GM21576 (cell line): Measurements from ENCODE around the gene CDSN.

Experiments
- ATAC-seq: cut with Tn5 transposase; IDR thresholded peaks from one replicate; pipeline ENCODE4 v1.9.1; 2021; ENCODE audit warnings: mild to moderate bottlenecking, moderate library complexity; ENCODE audit not compliant: unreplicated experiment

The CDSN gene

DNA sequence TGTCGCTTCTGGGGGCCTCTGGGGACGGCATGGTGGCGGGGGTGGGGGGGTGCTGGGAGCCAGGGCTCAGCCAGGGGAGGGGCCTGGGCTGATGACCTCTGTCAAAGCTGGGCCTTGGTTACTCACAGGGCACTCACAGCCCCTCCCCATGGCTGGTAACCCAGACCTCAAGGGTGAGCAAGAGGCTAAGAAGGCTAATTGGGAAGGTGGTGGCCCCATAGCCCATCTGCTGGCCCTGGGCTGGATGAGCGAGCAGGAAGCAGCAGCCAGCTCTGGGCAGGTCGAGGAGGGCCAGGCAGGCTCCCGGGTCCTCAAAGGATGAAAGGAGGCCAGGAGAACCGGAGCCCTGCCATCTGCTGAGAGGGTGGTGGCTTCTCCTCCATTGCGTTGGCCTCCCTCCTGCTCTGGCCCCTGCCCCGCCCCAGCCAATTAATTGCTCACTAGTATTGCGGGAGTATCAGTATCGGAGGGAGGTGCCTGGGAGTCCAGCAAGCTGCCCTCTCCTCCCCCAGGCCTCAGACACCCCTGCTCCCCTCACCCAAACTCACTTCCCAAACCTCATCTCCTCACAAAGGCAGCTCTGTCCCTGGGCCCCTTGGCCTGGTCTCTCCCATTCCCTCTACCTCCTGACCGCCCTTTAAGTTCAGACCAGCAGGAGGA is 1.0 kb upstream of the CDSN start:
- no peak for ATAC-seq

DNA sequence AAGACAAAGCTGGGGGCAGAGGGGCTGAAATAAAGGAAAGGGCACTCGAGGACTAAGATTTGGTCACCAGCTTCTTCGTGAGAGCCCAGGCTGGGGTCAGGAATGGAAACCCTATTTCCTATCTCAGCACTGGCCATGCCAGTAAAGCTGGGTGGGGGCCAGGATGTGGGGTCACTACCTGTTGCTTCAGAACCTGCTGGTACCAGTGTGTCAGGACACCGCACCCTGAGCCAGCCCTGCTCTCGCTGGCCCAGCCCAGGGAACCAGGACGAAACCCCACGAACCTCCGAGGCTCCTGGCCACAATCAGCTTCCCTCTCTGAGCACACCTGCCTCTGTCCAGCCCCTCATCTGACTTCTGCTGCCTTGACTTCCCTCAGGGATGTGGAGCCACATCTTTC is 2.1 kb downstream of the CDSN start:
- no peak for ATAC-seq

DNA sequence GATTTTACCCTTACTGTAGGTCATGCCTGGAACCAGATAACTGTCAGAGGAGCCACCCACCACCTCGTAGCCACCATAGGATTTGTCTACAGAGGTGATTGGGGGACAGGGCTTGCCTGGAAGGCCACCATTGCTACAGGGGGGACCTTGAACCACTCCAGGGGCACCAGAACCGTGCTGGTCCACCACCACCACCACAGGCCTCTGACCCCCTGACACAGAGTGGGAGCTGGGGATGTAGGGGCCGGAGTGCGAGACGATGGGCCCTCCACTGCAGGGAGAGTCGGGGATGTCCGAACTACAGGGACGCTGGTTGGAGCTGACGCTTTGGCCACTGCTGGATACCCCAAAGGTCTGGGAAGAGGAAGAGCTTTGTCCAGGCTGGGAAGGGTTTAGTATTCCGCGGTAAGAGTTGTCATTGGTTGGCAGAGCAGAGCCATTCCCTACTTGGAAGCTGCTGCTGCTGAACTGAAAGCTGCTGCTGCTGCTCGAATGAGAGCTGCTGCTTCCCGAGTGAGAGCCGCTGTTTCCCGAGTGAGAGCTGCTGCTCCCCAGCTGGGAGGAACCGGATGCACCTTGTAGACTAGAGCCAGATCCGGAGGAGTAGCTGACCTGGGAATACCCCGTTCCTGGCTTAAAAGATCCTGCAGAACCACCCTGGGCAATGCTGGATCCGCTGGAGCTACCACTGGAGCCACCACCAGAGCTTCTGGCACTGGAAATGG is 3.4 kb downstream of the CDSN start:
- ATAC-seq: no peak

DNA sequence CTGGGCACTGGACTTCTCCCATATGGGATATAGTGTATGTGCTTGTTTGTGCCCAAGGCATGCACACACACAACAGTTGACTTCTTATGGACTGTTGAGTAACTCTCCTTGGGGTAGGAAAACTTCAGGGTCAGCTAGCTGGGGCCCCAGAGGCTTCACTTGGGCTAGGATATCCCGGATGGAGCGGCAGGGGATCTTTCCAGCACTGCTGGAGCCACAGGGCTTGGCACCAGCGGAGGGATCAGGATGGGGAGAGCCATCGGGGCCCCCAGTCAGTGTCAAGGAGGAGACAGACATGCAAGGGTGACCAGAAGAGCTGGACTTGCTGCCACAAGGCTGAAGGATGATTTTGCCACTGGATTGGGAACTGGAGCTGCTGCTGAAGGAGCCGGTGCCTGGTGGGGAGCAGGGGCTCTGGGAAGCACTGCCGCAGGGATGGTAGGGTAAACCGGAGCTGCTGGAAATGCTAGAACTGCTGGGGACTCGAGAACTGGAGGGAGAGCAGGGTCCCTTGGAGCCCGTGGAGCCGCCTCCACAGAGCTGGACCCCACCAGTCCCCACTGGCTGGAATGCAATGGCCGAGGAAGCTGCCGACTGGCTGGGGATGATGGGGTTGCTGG is 4.2 kb downstream of the CDSN start:
- ATAC-seq: no peak

GRCh38 chr6:31114970-31115849 is 5.0 kb downstream of the CDSN start:
- no peak for ATAC-seq

- no peak for ATAC-seq
These were observed 5.7 kb downstream of the CDSN start, which contains the start of gene PSORS1C1 for GRCh38 chr6:31114541-31114878. Gene PSORS1C1, plus strand, starts transcription at chr6:31114800. Its CDS starts 14,833 bp downstream, at chr6:31129633.

DNA sequence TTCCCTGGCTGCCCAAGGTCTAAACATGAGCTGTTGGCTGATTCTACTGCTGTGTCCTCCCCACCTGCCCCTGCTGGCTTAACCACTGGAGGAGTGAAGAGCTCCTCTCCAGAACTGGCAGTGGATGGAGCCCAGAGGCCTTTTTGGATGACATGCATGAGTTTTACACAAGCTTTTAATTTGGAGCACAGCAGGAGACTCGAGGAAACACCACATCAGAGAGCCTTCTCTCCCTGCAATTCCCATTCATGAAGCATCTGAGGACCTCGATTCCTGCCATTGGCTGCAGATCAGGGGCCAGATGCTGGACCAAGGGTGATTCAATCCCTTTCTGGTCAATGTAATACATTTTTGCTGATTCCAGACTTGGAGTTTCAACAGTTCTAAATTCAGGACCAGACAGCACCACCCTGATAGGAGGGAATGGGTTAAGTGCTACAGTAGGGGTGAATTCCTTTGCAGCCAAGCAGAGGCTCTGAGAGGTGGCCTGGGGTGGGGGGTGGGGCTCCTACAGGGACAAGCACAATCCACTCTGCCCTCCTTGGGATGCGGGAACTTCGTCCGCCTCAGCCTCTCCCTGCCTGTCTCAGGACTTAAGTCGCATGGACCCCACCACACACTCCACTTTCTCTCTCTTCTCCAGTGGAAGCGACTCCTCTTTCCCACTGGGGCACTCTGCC is 6.2 kb downstream of the CDSN start:
- no peak for ATAC-seq

- ATAC-seq: no peak
These were observed 7.8 kb downstream of the CDSN start, which contains the start of gene C6orf15 for GRCh38 chr6:31112478-31112877. Gene C6orf15, minus strand, starts transcription at chr6:31112575. Its CDS starts 20 bp downstream, at chr6:31112555.

- ATAC-seq: no peak
These were observed 8.5 kb downstream of the CDSN start for GRCh38 chr6:31111712-31112111.

GRCh38 chr6:31110825-31111582 is 9.2 kb downstream of the CDSN start:
- no peak for ATAC-seq

DNA sequence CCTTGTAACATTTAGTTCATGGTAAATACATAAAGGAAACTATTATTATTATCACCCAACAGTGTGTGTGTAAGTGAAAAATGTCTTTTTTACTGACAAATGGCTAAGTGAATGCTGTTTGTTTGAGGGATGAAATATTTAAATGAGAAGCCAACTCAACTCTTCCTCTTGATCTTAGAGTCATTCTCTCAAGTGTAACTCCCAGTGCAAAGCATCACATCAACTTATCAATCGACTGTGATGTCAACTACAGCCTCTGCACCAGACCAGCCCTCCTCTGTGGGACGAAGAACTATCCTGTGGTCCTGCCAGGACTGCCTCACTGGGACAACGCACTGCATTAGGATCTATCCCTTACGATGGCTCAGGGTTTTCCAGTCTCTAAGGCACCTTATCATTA is 13.2 kb downstream of the CDSN start:
- no peak for ATAC-seq

- ATAC-seq: no peak
These were observed 17.1 kb downstream of the CDSN start for GRCh38 chr6:31103136-31103535.

DNA sequence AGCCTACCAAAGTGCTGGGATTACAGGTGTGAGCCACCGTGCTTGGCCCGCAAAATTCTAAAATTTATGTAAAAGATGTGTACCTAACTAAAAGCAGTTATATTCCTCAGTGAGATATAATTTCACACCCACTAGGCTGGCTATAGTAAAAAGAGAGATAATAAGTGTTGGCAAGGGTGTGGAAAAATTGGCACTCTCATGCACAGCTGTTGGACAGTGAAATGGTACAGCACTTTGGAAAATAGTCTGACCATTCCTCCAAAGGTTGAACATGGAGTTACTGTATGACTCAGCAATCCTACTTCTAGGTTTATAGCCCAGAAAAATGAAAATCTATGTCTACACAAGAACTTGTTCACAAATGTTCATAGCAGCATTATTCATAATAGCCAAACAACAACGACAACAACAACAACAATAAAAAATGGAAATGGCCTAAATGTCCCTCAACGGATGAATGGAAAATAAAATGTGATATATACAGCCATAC is 21.8 kb downstream of the CDSN start:
- ATAC-seq: no peak

- ATAC-seq: no peak
These were observed 23.6 kb downstream of the CDSN start for GRCh38 chr6:31096656-31097055.

- no peak for ATAC-seq
These were observed 24.0 kb downstream of the CDSN start for GRCh38 chr6:31096215-31096614.

DNA sequence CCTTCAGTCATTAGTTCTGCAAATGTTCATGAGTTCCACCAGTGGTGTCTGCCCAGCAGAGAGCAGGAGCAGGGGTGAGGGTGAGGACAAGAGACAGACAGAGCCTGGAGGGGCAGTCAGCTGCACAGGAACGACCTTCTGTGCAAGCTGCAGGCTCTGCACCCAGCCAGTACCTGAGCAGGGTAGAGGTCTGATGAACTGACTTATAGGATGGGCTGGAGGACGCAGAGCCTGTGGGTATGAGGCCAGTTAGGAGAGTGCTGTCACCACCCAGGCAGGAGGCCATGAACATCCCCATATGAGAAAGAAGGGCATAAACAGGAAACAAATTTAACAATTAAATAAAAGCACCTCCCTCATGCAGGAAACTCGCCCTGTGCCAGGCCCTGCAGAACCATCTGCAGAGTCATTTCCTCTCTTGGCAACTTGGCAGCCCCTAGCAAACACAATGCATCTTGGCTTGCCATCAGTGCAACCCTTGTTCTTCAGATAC is 25.8 kb downstream of the CDSN start:
- no peak for ATAC-seq

GRCh38 chr6:31092769-31093505 is 27.3 kb downstream of the CDSN start:
- ATAC-seq: no peak

GRCh38 chr6:31092238-31092637 is 28.0 kb downstream of the CDSN start:
- no peak for ATAC-seq

- ATAC-seq: no peak
These were observed 28.6 kb downstream of the CDSN start for GRCh38 chr6:31091680-31092079.
